GM21515 (cell line): ENCODE results near the gene B4GALNT3.

Experiments used
- ATAC-seq: cut with Tn5 transposase; IDR thresholded peaks from one replicate; pipeline ENCODE4 v1.9.1; 2021; ENCODE audit not compliant: unreplicated experiment

The B4GALNT3 gene

GRCh38 chr12:590206-590750 lies 130.5 kb downstream of the B4GALNT3 start:
- no peak for ATAC-seq

DNA sequence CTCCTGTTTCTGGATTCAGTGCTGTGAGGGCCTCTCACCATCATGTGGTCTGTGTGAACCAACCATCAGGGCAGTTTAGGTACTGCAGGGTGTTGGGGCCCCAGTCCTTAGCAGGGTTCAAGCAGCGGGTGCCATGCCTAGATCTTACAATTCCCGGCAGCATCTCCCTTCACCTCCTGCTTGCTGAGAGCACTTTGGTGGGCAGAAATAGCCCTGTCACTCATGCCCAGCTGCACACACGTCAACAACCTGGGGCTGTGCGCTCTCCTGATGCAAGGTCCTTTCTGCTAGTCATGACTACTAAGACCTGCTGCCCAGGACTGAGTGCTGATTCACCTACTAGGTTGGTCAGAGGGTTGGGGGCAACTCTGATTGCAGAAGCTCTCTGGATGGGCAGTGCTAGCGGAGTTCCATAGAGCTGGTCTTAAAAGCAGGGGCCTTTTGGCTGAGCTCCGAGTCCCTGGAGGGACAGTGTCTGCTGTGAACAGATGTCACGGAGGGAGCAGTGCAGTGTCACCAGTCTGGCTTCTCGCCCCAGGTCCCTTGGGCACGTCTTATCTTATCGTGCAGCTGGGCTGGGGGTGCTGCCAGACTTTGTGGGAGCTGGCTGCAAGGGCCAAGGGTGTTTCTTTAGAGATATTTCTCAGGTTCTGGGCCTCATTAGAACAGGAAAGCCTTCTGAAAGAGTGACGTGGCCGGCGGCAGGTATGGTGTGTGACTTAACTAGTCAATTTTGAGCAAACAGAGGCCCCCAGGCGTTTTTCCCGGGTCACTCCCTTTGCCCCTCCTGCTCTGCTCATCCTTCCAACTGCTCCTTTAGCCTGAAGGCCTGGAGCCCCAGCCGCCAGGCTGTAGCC lies 131.7 kb downstream of the B4GALNT3 start:
- no peak for ATAC-seq

GRCh38 chr12:592024-592505 lies 132.3 kb downstream of the B4GALNT3 start:
- no peak for ATAC-seq

- ATAC-seq, result no peak
These were observed 133.9 kb downstream of the B4GALNT3 start for GRCh38 chr12:593396-594270.

- ATAC-seq, result no peak
These were observed 138.3 kb downstream of the B4GALNT3 start for GRCh38 chr12:597926-598568.

GRCh38 chr12:599756-600155 lies 140.0 kb downstream of the B4GALNT3 start:
- no peak for ATAC-seq

- no peak for ATAC-seq
These were observed 142.4 kb downstream of the B4GALNT3 start for GRCh38 chr12:601976-602699.

DNA sequence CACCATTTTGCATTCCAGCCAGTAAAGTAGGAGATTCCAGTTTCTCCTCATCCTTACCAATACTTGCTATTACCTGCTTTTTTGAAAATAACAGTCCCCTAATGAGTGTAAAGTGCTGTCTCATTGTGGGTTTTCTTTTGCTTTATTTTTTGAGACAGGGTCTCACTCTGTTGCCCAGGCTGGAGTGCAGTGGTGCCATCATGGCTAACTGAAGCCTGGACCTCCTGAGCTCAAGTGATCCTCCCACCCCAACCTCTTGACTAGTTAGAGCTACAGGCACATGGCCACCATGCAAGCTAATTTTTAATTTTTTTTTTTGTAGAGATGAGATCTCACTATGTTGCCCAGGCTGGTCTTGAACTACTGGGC lies 142.9 kb downstream of the B4GALNT3 start:
- no peak for ATAC-seq

GRCh38 chr12:604956-605355 lies 145.2 kb downstream of the B4GALNT3 start:
- ATAC-seq, result no peak

DNA sequence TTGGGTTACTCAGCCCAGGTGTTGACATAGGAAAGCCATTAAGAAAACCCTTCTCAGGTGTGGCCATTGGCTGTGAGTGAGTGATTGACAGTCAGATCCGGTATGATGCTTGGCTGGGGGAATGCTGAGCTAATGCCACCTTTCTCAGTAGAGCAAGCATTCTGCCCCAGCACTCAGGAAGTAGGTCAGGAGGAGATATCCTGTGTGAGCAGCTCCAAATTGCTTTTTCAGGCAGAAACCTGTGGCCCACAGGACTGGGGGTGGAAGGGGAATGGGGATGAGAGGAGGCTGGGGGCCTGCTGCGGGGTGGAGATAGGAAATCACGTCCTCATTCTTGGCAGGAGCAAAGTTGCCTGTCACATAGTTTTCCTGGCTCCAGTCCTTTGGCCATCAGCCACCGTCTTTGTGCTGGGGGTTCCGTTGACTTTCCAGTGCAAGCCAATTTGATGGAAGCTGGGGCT lies 147.8 kb downstream of the B4GALNT3 start:
- no peak for ATAC-seq

DNA sequence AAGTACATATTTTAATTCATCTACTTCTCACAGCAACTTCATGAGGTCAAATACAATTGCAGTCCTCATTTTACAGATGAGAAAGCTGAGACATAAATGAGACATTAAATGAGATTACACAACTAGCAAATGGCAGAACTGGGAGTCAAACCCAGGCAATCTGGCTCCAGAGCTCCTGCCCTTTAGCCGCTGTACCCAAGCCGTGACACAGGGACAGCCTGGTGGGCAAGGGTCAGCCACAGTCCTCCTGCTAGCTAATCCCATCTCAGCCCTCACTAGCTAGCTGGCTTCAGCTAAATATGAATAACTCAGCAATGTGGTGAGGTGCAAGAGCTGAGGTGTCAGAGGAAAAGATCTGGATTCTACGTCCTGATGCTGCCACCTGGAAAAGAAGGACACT lies 148.7 kb downstream of the B4GALNT3 start:
- ATAC-seq, result no peak

DNA sequence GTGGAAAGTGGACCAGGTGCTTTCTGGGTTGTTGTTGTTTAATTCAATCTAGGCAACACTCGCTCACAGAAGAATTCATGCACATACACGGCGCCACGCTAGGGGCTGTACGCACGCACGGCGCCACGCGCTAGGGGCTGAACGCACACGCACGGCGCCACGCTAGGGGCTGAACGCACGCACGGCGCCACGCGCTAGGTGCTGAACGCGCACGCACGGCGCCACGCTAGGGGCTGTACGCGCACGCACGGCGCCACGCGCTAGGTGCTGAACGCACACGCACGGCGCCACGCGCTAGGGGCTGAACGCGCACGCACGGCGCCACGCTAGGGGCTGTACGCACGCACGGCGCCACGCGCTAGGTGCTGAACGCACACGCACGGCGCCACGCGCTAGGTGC lies 149.2 kb downstream of the B4GALNT3 start:
- ATAC-seq, result no peak

GRCh38 chr12:611721-612120 lies 152.0 kb downstream of the B4GALNT3 start:
- no peak for ATAC-seq

GRCh38 chr12:612293-612692 lies 152.6 kb downstream of the B4GALNT3 start:
- no peak for ATAC-seq

DNA sequence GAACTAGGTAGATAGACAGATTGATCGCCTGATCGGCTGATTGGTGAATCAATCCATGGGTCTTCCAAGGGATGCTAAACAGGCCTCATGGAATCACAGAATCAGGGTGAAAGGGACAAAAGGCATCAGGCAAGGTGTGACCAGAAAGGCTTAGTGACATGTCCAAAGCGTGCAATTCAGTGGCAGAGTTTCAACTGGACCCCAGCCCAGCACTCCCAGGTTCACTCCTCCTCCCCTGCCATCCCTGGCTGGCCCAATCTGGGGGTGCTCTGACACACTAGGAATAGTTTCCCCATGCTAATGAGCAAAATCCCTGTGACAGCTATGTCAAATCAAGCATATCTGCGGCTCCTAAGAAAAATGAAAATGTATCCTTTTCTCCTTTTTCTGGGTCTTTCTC lies 153.1 kb downstream of the B4GALNT3 start:
- ATAC-seq, result no peak
